BJ (cell line): Measurements from ENCODE around the gene CCDC97. TPM values are rescaled to one million over a fixed set of nuclear protein-coding genes. Genes with fewer than 3 reads are reported as not detected.

ENCODE experiments used
- CTCF ChIA-PET: fragments of 350-600 bp; formaldehyde crosslinking; extraction: SDS; loops from one replicate; lab custom pipeline; 2021; ENCODE audit warnings: antibody characterized with exemption, inconsistent platforms; lab: Yijun Ruan, JAX
- POLR2A ChIA-PET: fragments of 300-600 bp; sonication (Branson Sonifier 250); formaldehyde crosslinking; extraction: SDS; loops from one replicate; lab custom pipeline; 2021; ENCODE audit warnings: antibody characterized with exemption; lab: Charles Lee
- DNase-seq: peaks from one replicate; pipeline ENCODE4 v3.0.0-alpha.2; 2011; ENCODE audit warnings: low read depth
- H3K27me3 ChIP-seq: 2 replicates; pipeline ENCODE4 v1.6.0; 2011; ENCODE audit warnings: low read length; ENCODE audit not compliant: control insufficient read depth, insufficient read depth
- H3K36me3 ChIP-seq: 2 replicates; pipeline ENCODE4 v1.5.1; 2011; ENCODE audit warnings: low read length; ENCODE audit not compliant: control insufficient read depth, insufficient read depth
- H3K4me3 ChIP-seq: 2 replicates; pipeline ENCODE4 v1.5.1; 2011; ENCODE audit warnings: low read depth, mild to moderate bottlenecking, control low read depth, low read length
- CTCF ChIP-seq: IDR thresholded peaks from 2 replicates; pipeline ENCODE4 v1.5.1; 2011; ENCODE audit warnings: low read depth, mild to moderate bottlenecking, control low read depth, inconsistent platforms, low read length, moderate library complexity; ENCODE audit not compliant: insufficient read depth
- polyA plus RNA-seq: library from polyadenylated mRNA; depleted of rRNA; stranded (reverse); fragments of >200 nt; gene quantifications from 2 replicates; pipeline ENCODE4 v1.2.3, GENCODE V29; 2011; rRNA removed
- small RNA-seq: library from RNA; depleted of rRNA; stranded (forward); fragments of <200 nt; gene quantifications from one replicate; pipeline ENCODE3, GENCODE V24; 2012; ENCODE audit warnings: low replicate concordance, low read depth; ENCODE audit not compliant: insufficient read length

CCDC97 gene
- polyA plus RNA-seq, 1 experiment = 10.3 TPM

GRCh38 chr19:41371541-41371940 lies 61.6 kb downstream of the CCDC97 start:
- Histone ChIP-seq H3K27me3 (no peaks in the 10 kb centered on the region), H3K36me3 (no peaks in the 10 kb centered on the region; the same call in 1 of the 2 replicates), H3K4me3 (no peak overlapping the region)
- DNase-seq = no peak
- POLR2A ChIA-PET = no interaction called here
- CTCF ChIA-PET = no interaction called here
- no peak for TF ChIP-seq CTCF

DNA sequence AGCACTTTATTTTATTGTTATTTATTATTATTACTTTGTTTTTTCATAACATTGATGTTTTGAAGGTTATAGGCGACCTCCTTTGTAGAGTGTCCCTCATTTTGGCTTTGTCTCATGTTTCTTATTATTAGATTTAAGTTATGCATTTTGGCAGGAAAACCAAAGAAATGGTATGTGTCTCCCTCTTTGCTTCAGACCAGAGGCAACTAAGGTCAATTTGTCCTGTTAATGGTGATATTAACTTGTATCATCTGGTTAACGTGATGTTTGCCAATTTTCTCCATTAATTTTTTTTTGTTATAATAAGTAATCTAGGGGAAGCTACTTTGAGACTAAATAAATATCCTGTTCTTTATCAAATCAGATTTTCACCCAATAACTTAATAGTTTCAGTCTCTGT lies 62.5 kb downstream of the CCDC97 start:
- no peak for DNase-seq
- ChIA-PET POLR2A (interaction anchor here (0.6 kb wide), 1 partner anchor 8 kb away, joined by 3 read pairs; no protein-coding TSS in a partner anchor), CTCF (no interaction called here)
- Histone ChIP-seq H3K27me3 (no peaks in the 10 kb centered on the region), H3K4me3 (no peak overlapping the region), H3K36me3 (no peaks in the 10 kb centered on the region; the same call in 1 of the 2 replicates)
- no peak for TF ChIP-seq CTCF

GRCh38 chr19:41373993-41374392 lies 64.0 kb downstream of the CCDC97 start:
- CTCF ChIA-PET = no interaction called here
- POLR2A ChIA-PET = no interaction called here

More at GRCh38 chr19:41373993-41374392, 64.0 kb downstream of the CCDC97 start:
- peak; percentile 71 for DNase-seq
- H3K36me3 ChIP-seq = peaks cover 1% of the 10 kb centered on the region; the same call in 1 of the 2 replicates
- no peaks in the 10 kb centered on the region for H3K27me3 ChIP-seq
- H3K4me3 ChIP-seq = no peak overlapping the region
- TF ChIP-seq CTCF = no peak

Small RNAs within 50 kb of the gene (small RNA-seq; reads per million reads assigned to genes)
- not detected for gene RN7SL34P

Other genes with a start within 250 kb of the CCDC97 start
- not detected in 2 replicates for gene CYP2A13, start 221.7 kb upstream of the CCDC97 start, polyA plus RNA-seq
- not detected in 2 replicates for gene CYP2F1, start 195.7 kb upstream of the CCDC97 start, polyA plus RNA-seq
- gene CYP2S1, start 117.0 kb upstream of the CCDC97 start, polyA plus RNA-seq = 0.27 and 0.53 TPM in 2 replicates
- 190 and 260 TPM in 2 replicates for gene AXL, start 90.9 kb upstream of the CCDC97 start, polyA plus RNA-seq
- 35.4 and 37.9 TPM in 2 replicates for gene HNRNPUL1, start 45.8 kb upstream of the CCDC97 start, polyA plus RNA-seq
- gene TGFB1, start 43.8 kb downstream of the CCDC97 start, polyA plus RNA-seq = 7.3 and 11.2 TPM in 2 replicates
- 6.6 and 10.9 TPM in 2 replicates for gene B9D2, start 54.0 kb downstream of the CCDC97 start, polyA plus RNA-seq
- gene TMEM91, start 66.4 kb downstream of the CCDC97 start, polyA plus RNA-seq = 3.2 and 5.1 TPM in 2 replicates
- gene EXOSC5, start 87.2 kb downstream of the CCDC97 start, polyA plus RNA-seq = 16.5 and 24.7 TPM in 2 replicates
- gene BCKDHA, start 87.6 kb downstream of the CCDC97 start, polyA plus RNA-seq = 15.1 and 24.2 TPM in 2 replicates
- gene B3GNT8, start 117.2 kb downstream of the CCDC97 start, polyA plus RNA-seq = 0.36 and 0.40 TPM in 2 replicates
- 54.0 and 82.4 TPM in 2 replicates for gene DMAC2, start 129.7 kb downstream of the CCDC97 start, polyA plus RNA-seq
- not detected in 2 replicates for gene ERICH4, start 133.0 kb downstream of the CCDC97 start, polyA plus RNA-seq